K562 (cell line): ENCODE measurements around the gene BLZF1. TPM values are rescaled to one million over a fixed set of nuclear protein-coding genes. Genes with fewer than 3 reads are reported as not detected.

Experiments
- ADNP ChIP-seq: fragments of 200-800 bp; sonication (Bioruptor generic); IDR thresholded peaks from 2 replicates; pipeline ENCODE4 v1.6.1; 2016; ENCODE audit warnings: missing genetic modification characterization, missing compliant biosample characterization
- ATF1 ChIP-seq, 2 experiments: fragments of 450-650 bp in 1 of 2; IDR thresholded peaks; 2 replicates each; pipeline ENCODE4 v1.6.1; 2016; ENCODE audit warnings: missing compliant biosample characterization in 1 of 2, missing genetic modification characterization in 1 of 2
- BRF1 ChIP-seq: IDR thresholded peaks from 3 replicates; pipeline ENCODE4 v1.6.1; 2011; ENCODE audit warnings: borderline replicate concordance, mild to moderate bottlenecking; ENCODE audit not compliant: insufficient read length; ENCODE audit errors: extremely low read depth
- E2F6 ChIP-seq, 2 experiments: IDR thresholded peaks; 2 replicates each; pipeline ENCODE4 v1.6.1; 2011; ENCODE audit warnings: borderline replicate concordance in 1 of 2, control low read depth in 1 of 2, low read depth in 1 of 2, low read length in 1 of 2, mild to moderate bottlenecking in 1 of 2, mixed read lengths in 1 of 2, moderate library complexity in 1 of 2; ENCODE audit not compliant: insufficient read depth in 1 of 2, insufficient read length in 1 of 2, poor library complexity in 1 of 2, severe bottlenecking in 1 of 2; ENCODE audit errors: extremely low read depth in 1 of 2
- HDAC1 ChIP-seq, 2 experiments: fragments of 450-650 bp; IDR thresholded peaks; 2 replicates each; pipeline ENCODE4 v1.6.1; 2016 to 2017; ENCODE audit warnings: inconsistent platforms in 1 of 2, mild to moderate bottlenecking in 1 of 2, moderate library complexity in 1 of 2
- RREB1 ChIP-seq: fragments of 250-450 bp; sonication (Bioruptor Pico); IDR thresholded peaks from 2 replicates; pipeline ENCODE4 v1.4.0; 2020
- TEAD4 ChIP-seq, 2 experiments: sonication (generic) in 1 of 2; formaldehyde crosslinking in 1 of 2; IDR thresholded peaks; 2 replicates each; pipeline versions ENCODE4 v1.6.1 to v1.8.0; 2012 to 2022; ENCODE audit warnings: borderline replicate concordance in 1 of 2, inconsistent platforms in 1 of 2, low read length in 1 of 2, mild to moderate bottlenecking in 1 of 2, missing genetic modification reagents in 1 of 2
- U2AF2 ChIP-seq: fragments of 200-400 bp; formaldehyde crosslinking; optimal IDR thresholded peaks from 2 replicates; pipeline ENCODE3; 2017; ENCODE audit warnings: low read depth, mild to moderate bottlenecking, low read length
- ZNF586 ChIP-seq: fragments of 450-650 bp; formaldehyde crosslinking; conservative IDR thresholded peaks from 2 replicates; pipeline ENCODE4 v1.4.0; 2020; ENCODE audit warnings: mild to moderate bottlenecking, moderate library complexity
- polyA plus RNA-seq, 8 experiments: library from polyadenylated mRNA; depleted of rRNA in 4 of 8; stranded (reverse) in 5 of 8; unstranded in 3 of 8; fragments of >200 nt; fragmentation: Nextera tagmentation in 2 of 8; fragmentation: Illumina TruSeq in 1 of 8; extraction: Ambion mirVana in 2 of 8; extraction: Trizol in 1 of 8; gene quantifications; 2 replicates each; pipeline versions ENCODE4 v1.2.1 to v1.2.3, GENCODE V29; 2011 to 2014; ENCODE audit warnings: inconsistent platforms in 1 of 8, missing spikeins in 1 of 8
- total RNA-seq, 7 experiments: library from RNA; depleted of rRNA in 6 of 7; stranded (reverse); fragments of >200 nt in 6 of 7; fragmentation: Illumina TruSeq in 2 of 7; extraction: Trizol in 2 of 7; gene quantifications; 2 replicates each; pipeline versions ENCODE4 v1.2.1 to v1.2.3, GENCODE V29; 2011 to 2021; ENCODE audit warnings: low replicate concordance in 1 of 7
- TF ChIP-seq, protein P1 (sequence below), 2 experiments: fragments of 250-450 bp in 1 of 2; fragments of 450-650 bp in 1 of 2; sonication (Bioruptor Pico) in 1 of 2; IDR thresholded peaks; 2 replicates each; pipeline versions ENCODE4 v1.6.1 to v1.8.0; 2016 to 2021; ENCODE audit warnings: mild to moderate bottlenecking in 2 of 2, moderate library complexity in 2 of 2, missing compliant biosample characterization in 1 of 2, missing genetic modification characterization in 1 of 2
- TF ChIP-seq, protein P2 (sequence below), 2 experiments: fragments of 150-350 bp in 1 of 2; IDR thresholded peaks; 2 replicates each; pipeline ENCODE4 v1.6.1; 2012 to 2016; ENCODE audit warnings: low read depth in 2 of 2, low read length in 2 of 2, mild to moderate bottlenecking in 1 of 2, moderate library complexity in 1 of 2
- TF ChIP-seq, protein P3 (sequence below): sonication (generic); formaldehyde crosslinking; IDR thresholded peaks from 2 replicates; pipeline ENCODE4 v1.8.0; 2022; ENCODE audit warnings: missing genetic modification reagents, mild to moderate bottlenecking, borderline replicate concordance

The BLZF1 gene
- total and polyA plus RNA-seq, 9 of the 15 experiments (the other 6 are each of a cell fraction or from before 2014, with no cell fraction given): 20.5 to 32.8 (median 25.3) TPM

GRCh38 chr1:169326956-169327268 is 41.1 kb upstream of the BLZF1 start (continued):
- TF ChIP-seq RREB1 (no peak), E2F6 (IDR thresholded peaks at IDR 0.05; ENCODE audit: borderline replicate concordance in 1 of 2, extremely low read depth in 1 of 2, insufficient read depth in 1 of 2, insufficient read length in 1 of 2, low read depth in 1 of 2, low read length in 1 of 2, poor library complexity in 1 of 2, severe bottlenecking in 1 of 2) (no peak), U2AF2 (no peak), HDAC1 (IDR thresholded peaks at IDR 0.05) (0 out of 4 replicates have a peak, but pooled peaks of 1 of the 2 experiments have one; percentile 12), ATF1 (CRISPR knock-in tag; IDR thresholded peaks at IDR 0.05) (no peak), ATF1 (tag; IDR thresholded peaks at IDR 0.05) (no peak), BRF1 (no peak), ADNP (no peak), ZNF586 (CRISPR knock-in tag) (no peak), TEAD4 (IDR thresholded peaks at IDR 0.05; ENCODE audit: low read length) (peak; percentile 54; the same call in 1 of the 2 replicates), TEAD4 (CRISPR knock-in tag; IDR thresholded peaks at IDR 0.05; ENCODE audit: borderline replicate concordance) (no peak)
- TF ChIP-seq, protein P1, sequence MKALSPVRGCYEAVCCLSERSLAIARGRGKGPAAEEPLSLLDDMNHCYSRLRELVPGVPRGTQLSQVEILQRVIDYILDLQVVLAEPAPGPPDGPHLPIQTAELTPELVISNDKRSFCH (CRISPR knock-in tag; IDR thresholded peaks at IDR 0.05): no peak
- TF ChIP-seq, protein P1 (tag; IDR thresholded peaks at IDR 0.05): 0 out of 2 replicates have a peak, but pooled peaks have one; percentile 9
- TF ChIP-seq, protein P2, sequence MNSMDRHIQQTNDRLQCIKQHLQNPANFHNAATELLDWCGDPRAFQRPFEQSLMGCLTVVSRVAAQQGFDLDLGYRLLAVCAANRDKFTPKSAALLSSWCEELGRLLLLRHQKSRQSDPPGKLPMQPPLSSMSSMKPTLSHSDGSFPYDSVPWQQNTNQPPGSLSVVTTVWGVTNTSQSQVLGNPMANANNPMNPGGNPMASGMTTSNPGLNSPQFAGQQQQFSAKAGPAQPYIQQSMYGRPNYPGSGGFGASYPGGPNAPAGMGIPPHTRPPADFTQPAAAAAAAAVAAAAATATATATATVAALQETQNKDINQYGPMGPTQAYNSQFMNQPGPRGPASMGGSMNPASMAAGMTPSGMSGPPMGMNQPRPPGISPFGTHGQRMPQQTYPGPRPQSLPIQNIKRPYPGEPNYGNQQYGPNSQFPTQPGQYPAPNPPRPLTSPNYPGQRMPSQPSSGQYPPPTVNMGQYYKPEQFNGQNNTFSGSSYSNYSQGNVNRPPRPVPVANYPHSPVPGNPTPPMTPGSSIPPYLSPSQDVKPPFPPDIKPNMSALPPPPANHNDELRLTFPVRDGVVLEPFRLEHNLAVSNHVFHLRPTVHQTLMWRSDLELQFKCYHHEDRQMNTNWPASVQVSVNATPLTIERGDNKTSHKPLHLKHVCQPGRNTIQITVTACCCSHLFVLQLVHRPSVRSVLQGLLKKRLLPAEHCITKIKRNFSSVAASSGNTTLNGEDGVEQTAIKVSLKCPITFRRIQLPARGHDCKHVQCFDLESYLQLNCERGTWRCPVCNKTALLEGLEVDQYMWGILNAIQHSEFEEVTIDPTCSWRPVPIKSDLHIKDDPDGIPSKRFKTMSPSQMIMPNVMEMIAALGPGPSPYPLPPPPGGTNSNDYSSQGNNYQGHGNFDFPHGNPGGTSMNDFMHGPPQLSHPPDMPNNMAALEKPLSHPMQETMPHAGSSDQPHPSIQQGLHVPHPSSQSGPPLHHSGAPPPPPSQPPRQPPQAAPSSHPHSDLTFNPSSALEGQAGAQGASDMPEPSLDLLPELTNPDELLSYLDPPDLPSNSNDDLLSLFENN (IDR thresholded peaks at IDR 0.05; ENCODE audit: low read depth in 2 of 2, low read length in 2 of 2): no peak
- TF ChIP-seq, protein P3, sequence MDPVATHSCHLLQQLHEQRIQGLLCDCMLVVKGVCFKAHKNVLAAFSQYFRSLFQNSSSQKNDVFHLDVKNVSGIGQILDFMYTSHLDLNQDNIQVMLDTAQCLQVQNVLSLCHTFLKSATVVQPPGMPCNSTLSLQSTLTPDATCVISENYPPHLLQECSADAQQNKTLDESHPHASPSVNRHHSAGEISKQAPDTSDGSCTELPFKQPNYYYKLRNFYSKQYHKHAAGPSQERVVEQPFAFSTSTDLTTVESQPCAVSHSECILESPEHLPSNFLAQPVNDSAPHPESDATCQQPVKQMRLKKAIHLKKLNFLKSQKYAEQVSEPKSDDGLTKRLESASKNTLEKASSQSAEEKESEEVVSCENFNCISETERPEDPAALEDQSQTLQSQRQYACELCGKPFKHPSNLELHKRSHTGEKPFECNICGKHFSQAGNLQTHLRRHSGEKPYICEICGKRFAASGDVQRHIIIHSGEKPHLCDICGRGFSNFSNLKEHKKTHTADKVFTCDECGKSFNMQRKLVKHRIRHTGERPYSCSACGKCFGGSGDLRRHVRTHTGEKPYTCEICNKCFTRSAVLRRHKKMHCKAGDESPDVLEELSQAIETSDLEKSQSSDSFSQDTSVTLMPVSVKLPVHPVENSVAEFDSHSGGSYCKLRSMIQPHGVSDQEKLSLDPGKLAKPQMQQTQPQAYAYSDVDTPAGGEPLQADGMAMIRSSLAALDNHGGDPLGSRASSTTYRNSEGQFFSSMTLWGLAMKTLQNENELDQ: no peak
